ENCODE data around the gene DAB2.

DAB2 gene

GRCh38 chr5:39447968-39448367 is 23.2 kb upstream of the DAB2 start:
- no peak for DNase-seq (ENCODE audit: low read depth in 2 of 2)

- DNase-seq (ENCODE audit: low read depth in 2 of 2) = no peak
Measured at GRCh38 chr5:39447059-39447458, 22.3 kb upstream of the DAB2 start.

- no peak for DNase-seq (ENCODE audit: low read depth in 2 of 2)
Measured at GRCh38 chr5:39446231-39446630, 21.5 kb upstream of the DAB2 start.

GRCh38 chr5:39443911-39444310 is 19.1 kb upstream of the DAB2 start:
- no peak for DNase-seq (ENCODE audit: low read depth in 2 of 2)

- DNase-seq (ENCODE audit: low read depth in 2 of 2) = no peak
Measured at GRCh38 chr5:39442991-39443390, 18.2 kb upstream of the DAB2 start.

- no peak for DNase-seq (ENCODE audit: low read depth in 2 of 2)
Measured at GRCh38 chr5:39441838-39442237, 17.1 kb upstream of the DAB2 start.

GRCh38 chr5:39440958-39441624 is 16.3 kb upstream of the DAB2 start:
- no peak for DNase-seq (ENCODE audit: low read depth in 2 of 2)

- DNase-seq (ENCODE audit: low read depth in 2 of 2) = no peak
Measured at GRCh38 chr5:39440192-39440957, 15.6 kb upstream of the DAB2 start.

GRCh38 chr5:39439582-39440162 is 14.9 kb upstream of the DAB2 start:
- no peak for DNase-seq (ENCODE audit: low read depth in 2 of 2)

GRCh38 chr5:39437467-39437866 is 12.7 kb upstream of the DAB2 start:
- no peak for DNase-seq (ENCODE audit: low read depth in 2 of 2)

GRCh38 chr5:39433848-39434247 is 9.1 kb upstream of the DAB2 start:
- no peak for DNase-seq (ENCODE audit: low read depth in 2 of 2)

GRCh38 chr5:39432696-39433530 is 8.1 kb upstream of the DAB2 start:
- DNase-seq (ENCODE audit: low read depth in 2 of 2) = no peak

GRCh38 chr5:39430461-39430860 is 5.7 kb upstream of the DAB2 start:
- no peak for DNase-seq (ENCODE audit: low read depth in 2 of 2)

GRCh38 chr5:39428640-39429039 is 3.9 kb upstream of the DAB2 start:
- DNase-seq (ENCODE audit: low read depth in 2 of 2) = no peak

GRCh38 chr5:39427633-39428032 is 2.9 kb upstream of the DAB2 start:
- no peak for DNase-seq (ENCODE audit: low read depth in 2 of 2)

GRCh38 chr5:39427229-39427628 is 2.4 kb upstream of the DAB2 start:
- no peak for DNase-seq (ENCODE audit: low read depth in 2 of 2)

- no peak for DNase-seq (ENCODE audit: low read depth in 2 of 2)
Measured at GRCh38 chr5:39426746-39427105, 1.9 kb upstream of the DAB2 start.

- no peak for DNase-seq (ENCODE audit: low read depth in 2 of 2)
Measured at GRCh38 chr5:39426051-39426745, 1.4 kb upstream of the DAB2 start.

GRCh38 chr5:39423331-39423751 is 1.4 kb downstream of the DAB2 start:
- DNase-seq (ENCODE audit: low read depth in 2 of 2) = no peak

- no peak for DNase-seq (ENCODE audit: low read depth in 2 of 2)
Measured at GRCh38 chr5:39422728-39423285, 2.0 kb downstream of the DAB2 start.

- no peak for DNase-seq (ENCODE audit: low read depth in 2 of 2)
Measured at GRCh38 chr5:39422036-39422606, 2.7 kb downstream of the DAB2 start.

Measured in activated CD8-positive, alpha-beta memory T cell treated with anti-CD3 and anti-CD28 coated beads for 4 hours (primary cell).